Endodermal cell (in vitro differentiated cells): ENCODE results near the gene LPAR3. TPM values are rescaled to one million over a fixed set of nuclear protein-coding genes. Genes with fewer than 3 reads are reported as not detected.

Experiments used
- DNase-seq: peaks from one replicate; pipeline ENCODE4 v3.0.0-alpha.2; 2017
- H3K27ac ChIP-seq: 2 replicates; pipeline ENCODE4 v1.5.1; 2013; ENCODE audit warnings: mild to moderate bottlenecking, low read depth, low read length, moderate library complexity
- H3K27me3 ChIP-seq: 2 replicates; pipeline ENCODE4 v1.6.1; 2013; ENCODE audit warnings: mild to moderate bottlenecking, low read length, moderate library complexity; ENCODE audit not compliant: insufficient read depth, control insufficient read depth, poor library complexity, severe bottlenecking
- H3K36me3 ChIP-seq: 2 replicates; pipeline ENCODE4 v1.7.0; 2013; ENCODE audit warnings: mild to moderate bottlenecking, low read length, moderate library complexity; ENCODE audit not compliant: control insufficient read depth, insufficient read depth
- H3K4me1 ChIP-seq: one replicate; pipeline ENCODE4 v1.7.0; 2013; ENCODE audit warnings: low read length; ENCODE audit not compliant: control insufficient read depth, insufficient read depth
- H3K4me3 ChIP-seq: 2 replicates; pipeline ENCODE4 v1.5.1; 2013; ENCODE audit warnings: mild to moderate bottlenecking, low read length, moderate library complexity
- H3K9ac ChIP-seq: 2 replicates; pipeline ENCODE4 v1.6.1; 2013; ENCODE audit warnings: mild to moderate bottlenecking, low read length, moderate library complexity; ENCODE audit not compliant: poor library complexity, severe bottlenecking; ENCODE audit errors: extremely low read depth
- H3K9me3 ChIP-seq: 2 replicates; pipeline ENCODE4 v1.6.1; 2013; ENCODE audit warnings: mild to moderate bottlenecking, low read length, moderate library complexity; ENCODE audit not compliant: control insufficient read depth
- H3K27ac Mint-ChIP-seq: 2 replicates; pipeline ENCODE4 v1.8.0; 2020; ENCODE audit warnings: mixed read lengths
- H3K27me3 Mint-ChIP-seq: 2 replicates; pipeline ENCODE4 v1.8.0; 2021; ENCODE audit warnings: mild to moderate bottlenecking, mixed read lengths; ENCODE audit not compliant: insufficient read depth
- H3K36me3 Mint-ChIP-seq: 2 replicates; pipeline ENCODE4 v1.8.0; 2020; ENCODE audit warnings: low read depth, mixed read lengths
- H3K4me1 Mint-ChIP-seq: 2 replicates; pipeline ENCODE4 v1.8.0; 2020; ENCODE audit warnings: mixed read lengths
- H3K4me3 Mint-ChIP-seq: 2 replicates; pipeline ENCODE4 v1.8.0; 2020; ENCODE audit warnings: mild to moderate bottlenecking, moderate library complexity, mixed read lengths
- H3K9me3 Mint-ChIP-seq: 2 replicates; pipeline ENCODE4 v1.8.0; 2020; ENCODE audit warnings: mild to moderate bottlenecking, mixed read lengths
- CTCF ChIP-seq: fragments of 200-600 bp; sonication (generic); conservative IDR thresholded peaks from 2 replicates; pipeline ENCODE4 v1.5.0; 2021; ENCODE audit warnings: antibody characterized with exemption, mild to moderate bottlenecking
- WGBS, 2 experiments: methylation state at CpG; one replicate each; pipeline versions ENCODE4 v1.1.5 to v1.1.7; 2013; ENCODE audit warnings: missing lambda C conversion rate in 2 of 2, mixed read lengths in 1 of 2; ENCODE audit not compliant: insufficient coverage in 1 of 2, insufficient read length in 1 of 2; 5-methylcytosine and 5-hydroxymethylcytosine counted together
- total RNA-seq, 2 donors: library from RNA; stranded (reverse); fragmentation: NEBNext Ultra II Directional in 1 of 2; extraction: Animal tissue kit (Norgen Biotek cat#: 25700) in 1 of 2; gene quantifications; 2 replicates in 1 of 2; 3 replicates in 1 of 2; pipeline ENCODE4 v1.2.1, GENCODE V29; 2021

The LPAR3 gene
- total RNA-seq, 2 donors from 2014 or later, result 0.89 to 3.7 TPM

- no peak overlapping the region for H3K9ac ChIP-seq
- H3K27ac ChIP-seq, result no peak overlapping the region
- no peaks in the 10 kb centered on the region for H3K4me1 ChIP-seq
- no peaks in the 10 kb centered on the region for H3K9me3 ChIP-seq
- H3K27me3 Mint-ChIP-seq, result peaks cover 94% of the 10 kb centered on the region
- H3K36me3 Mint-ChIP-seq, result no peaks in the 10 kb centered on the region
- WGBS, 2 experiments, result 80 to 95% methylated on average over 5 of the region's 5 CpGs
- peaks cover 10% of the 10 kb centered on the region for H3K4me1 Mint-ChIP-seq
- no peak for TF ChIP-seq CTCF
- peaks cover 90% of the 10 kb centered on the region for H3K27me3 ChIP-seq
- DNase-seq, result no peak
- H3K9me3 Mint-ChIP-seq, result peaks cover 5% of the 10 kb centered on the region
- no peaks in the 10 kb centered on the region for H3K36me3 ChIP-seq
- H3K27ac Mint-ChIP-seq, result no peak overlapping the region
- H3K4me3 ChIP-seq, result no peak overlapping the region
- H3K4me3 Mint-ChIP-seq, result no peak overlapping the region
Observed at GRCh38 chr1:84762664-84763063, 130.3 kb downstream of the LPAR3 start.

Other genes starting within 250 kb of the LPAR3 start
- 10 to 100 TPM; 16.6 to 21.8 TPM for gene SSX2IP, start 202.7 kb downstream of the LPAR3 start, total RNA-seq
- gene MCOLN2, start 103.9 kb upstream of the LPAR3 start, total RNA-seq, result under 1 TPM; 0.20 to 0.29 TPM
- gene MCOLN3, start 155.3 kb upstream of the LPAR3 start, total RNA-seq, result 10 to 100 TPM; 10.1 to 12.6 TPM